TTC549 (cell line): Measurements from ENCODE around the gene CPB2.

Experiments used
- FAIRE-seq: peaks from 2 replicates; lab custom pipeline; 2012; peaks lifted over from hg19 to GRCh38; lab: Jason Lieb, UNC

The CPB2 gene, protein sequence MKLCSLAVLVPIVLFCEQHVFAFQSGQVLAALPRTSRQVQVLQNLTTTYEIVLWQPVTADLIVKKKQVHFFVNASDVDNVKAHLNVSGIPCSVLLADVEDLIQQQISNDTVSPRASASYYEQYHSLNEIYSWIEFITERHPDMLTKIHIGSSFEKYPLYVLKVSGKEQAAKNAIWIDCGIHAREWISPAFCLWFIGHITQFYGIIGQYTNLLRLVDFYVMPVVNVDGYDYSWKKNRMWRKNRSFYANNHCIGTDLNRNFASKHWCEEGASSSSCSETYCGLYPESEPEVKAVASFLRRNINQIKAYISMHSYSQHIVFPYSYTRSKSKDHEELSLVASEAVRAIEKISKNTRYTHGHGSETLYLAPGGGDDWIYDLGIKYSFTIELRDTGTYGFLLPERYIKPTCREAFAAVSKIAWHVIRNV

DNA sequence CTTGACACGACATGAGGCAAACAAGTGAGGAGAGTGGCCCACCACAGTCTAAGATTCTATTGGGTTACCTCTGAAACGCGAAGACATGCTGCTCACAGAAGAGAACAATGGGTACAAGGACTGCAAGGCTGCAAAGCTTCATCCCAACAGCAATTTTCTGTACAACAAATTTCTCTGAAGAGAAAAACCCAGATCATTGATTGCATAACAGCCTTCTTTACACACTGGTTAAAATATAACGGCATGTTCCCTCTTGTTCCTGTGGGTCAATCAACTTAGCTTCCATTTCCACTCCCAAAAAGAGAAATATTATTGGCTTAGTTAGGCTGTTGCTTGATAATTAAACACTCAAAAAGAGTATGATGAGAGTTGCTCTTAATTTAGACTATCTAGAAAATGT is at the start of gene CPB2:
Gene CPB2, minus strand, starts transcription at position 166 of the 400 bp plus-strand sequence. Its CDS starts 24 bp downstream, at position 142.
- FAIRE-seq: no peak

DNA sequence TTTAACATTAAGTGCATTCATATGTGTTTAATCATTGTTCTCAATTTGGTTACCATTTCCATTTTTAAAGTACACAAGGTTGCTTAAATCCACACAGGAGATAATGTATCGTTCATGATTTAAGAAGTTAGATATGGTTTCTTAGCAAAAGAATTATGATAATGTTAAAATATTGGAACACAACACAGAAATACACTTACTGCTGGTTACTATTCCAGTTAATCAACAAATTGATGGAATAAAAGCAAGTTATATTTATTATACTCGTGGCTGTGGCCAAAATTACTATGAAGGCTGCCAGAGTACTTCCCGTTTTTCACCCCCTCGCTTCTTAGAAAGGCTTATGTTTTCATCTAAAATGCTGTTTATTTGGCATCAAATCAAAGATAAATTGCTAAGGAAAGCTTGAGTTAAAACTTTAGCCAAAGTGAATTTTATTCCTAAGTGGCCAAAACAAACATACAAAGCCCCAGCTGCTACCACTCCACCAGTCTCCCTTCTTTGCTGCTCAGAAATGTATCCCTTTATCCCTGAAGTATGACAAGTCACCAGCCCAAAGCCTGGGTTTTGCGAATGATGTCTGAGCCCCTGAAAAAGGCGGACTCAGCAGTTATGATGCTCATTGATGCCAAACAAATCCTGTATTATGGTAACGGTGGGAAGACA is 49.4 kb upstream of the CPB2 start:
- no peak for FAIRE-seq

DNA sequence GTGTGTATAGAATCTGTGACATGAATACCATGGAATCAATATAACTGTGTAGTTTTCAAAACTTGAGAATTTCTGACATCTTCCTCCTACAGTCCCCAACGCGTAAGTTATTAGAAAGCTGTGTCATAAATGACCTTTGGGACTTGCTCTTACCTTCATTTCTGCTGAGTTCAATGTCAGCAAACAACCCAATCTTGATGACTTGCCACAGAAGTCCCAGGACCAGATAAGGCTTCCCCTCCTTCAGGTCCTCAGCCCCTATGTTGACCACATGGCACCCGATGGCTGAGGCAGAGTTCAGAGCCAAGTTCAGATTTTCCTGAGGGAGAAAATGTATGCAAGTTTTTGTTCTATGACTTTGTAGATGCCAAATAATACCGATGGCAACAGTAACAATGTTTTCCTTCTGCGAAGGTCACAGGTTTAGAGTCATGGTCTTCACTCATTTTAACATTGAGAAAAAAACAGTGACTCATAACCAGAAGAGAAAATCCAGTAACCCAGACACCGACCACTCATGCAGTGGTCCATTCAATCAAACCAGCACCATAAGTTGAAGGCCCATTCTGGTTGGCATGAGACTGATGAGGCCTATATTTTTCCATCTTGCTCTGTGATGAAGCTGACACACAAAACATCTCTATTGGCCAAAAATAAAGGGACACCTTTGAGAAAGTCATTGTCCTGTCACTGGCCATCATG is 47.9 kb upstream of the CPB2 start:
- no peak for FAIRE-seq

DNA sequence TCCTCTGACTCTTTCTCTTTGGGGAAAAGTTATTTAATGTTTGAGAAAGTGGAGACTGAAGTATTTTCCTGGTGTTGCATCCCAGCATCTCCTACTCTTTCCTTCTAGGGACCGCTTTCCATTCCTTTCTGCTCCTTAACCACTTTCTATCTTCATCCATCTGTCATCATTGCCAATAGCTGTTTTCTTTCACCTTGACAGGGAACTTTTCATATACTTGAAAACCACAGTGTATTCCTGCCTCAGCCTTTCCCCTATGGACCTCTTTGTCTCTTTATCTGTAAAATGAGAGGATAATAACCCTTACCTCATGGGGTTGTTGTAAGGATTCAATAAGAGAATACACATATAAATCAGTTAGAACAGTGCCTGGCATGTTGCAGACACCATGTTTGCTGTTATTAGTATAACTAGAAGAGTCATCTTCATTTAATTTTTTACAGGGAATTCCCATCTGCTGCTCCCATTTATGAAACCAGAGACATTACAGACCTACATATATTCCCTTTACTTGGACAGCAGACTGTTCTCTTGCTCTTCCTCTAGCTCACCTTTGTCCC is 45.4 kb upstream of the CPB2 start:
- no peak for FAIRE-seq

DNA sequence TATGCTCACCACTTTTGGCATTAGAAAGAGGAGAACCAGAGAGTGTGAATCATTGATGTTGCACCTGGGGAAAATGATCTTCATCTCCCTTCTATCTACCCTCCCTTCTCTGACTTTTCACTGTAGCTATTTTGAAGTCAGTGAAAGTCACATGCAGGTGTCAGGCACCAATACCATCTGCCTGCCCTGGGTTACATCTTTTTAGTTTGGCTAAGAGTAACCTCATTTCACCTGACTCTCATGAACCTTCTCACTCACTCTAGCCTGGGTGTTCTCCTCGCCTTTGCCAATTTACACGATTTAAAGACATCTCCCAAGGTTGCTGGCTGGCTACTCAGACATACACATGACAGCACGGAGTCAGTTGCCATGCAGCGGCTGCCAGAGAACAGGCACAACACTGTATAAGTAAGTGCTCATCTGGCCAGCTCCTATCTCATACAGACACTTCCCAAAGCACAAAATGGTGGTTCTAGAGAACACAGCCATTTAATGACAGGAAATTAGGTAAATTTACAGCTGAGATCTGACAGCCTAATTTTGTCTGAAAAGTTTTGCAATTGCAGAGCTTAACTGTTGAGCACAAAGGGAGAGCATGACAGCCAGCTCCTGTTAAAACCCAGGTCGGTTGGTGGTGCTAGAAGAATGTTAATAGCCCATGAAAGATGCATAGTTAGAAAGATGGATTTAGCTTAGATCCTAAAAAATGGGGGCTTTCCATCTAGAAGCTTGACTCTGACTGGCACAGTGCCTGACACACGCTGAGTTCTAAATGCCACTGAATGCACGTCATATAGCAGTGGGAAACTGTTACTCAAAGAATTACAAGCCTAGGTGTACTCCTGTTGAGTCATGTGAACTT is 44.7 kb upstream of the CPB2 start:
- FAIRE-seq: no peak

DNA sequence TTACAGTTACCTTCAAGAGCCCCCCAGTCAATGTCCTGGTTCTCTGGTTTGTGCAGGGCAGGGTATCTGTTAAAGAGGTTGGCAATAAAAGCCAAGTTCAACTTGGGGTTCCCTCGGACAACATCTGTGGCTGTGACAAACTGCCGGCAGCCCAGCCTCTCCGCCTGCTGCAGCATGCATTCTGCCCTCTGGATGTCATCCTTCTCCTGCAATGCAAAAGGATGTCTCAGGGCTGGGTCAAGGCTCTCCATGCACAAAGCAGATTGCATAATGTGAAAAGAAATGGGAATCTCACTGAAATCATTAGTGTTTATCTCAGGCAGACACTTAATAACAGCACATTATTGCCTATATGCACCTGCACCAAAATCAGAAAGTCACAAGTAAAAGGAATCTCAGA is 42.1 kb upstream of the CPB2 start:
- no peak for FAIRE-seq

DNA sequence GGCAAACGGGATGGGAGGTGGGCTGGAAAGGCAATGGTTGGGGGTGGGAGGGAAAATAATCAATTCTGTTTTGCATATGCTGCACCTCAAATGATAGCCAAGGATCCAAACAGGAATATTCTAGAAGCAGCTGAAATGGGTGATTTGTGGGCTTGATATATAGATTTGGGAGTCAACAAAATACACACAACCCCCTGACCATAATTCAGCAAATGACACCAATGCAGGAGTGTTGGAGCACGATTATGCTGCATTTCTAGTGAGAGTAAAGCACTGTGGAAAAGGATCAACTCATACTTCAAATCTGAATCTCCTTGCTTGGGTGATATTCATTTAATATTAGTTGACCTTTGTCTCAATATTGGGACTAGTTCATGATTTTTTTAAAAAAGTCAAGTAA is 41.1 kb upstream of the CPB2 start:
- no peak for FAIRE-seq

DNA sequence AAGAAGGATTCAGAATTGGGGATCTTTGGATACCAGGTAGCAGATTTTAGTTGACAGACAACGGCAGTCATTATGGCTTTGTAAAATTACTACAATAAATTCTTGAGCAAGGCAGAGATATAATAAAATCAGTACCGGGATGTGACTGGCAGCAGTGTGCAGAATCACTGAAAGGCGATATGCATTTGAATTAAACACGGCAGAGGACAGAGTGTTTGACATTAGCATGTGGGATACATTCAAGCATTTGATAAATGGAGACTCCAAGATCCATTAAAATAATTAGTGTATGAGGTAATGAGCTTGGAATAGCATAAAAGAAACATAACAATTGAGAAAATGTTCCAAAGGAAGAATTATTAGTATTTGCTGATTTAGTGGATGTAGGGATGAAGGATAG is 40.3 kb upstream of the CPB2 start:
- FAIRE-seq: no peak

DNA sequence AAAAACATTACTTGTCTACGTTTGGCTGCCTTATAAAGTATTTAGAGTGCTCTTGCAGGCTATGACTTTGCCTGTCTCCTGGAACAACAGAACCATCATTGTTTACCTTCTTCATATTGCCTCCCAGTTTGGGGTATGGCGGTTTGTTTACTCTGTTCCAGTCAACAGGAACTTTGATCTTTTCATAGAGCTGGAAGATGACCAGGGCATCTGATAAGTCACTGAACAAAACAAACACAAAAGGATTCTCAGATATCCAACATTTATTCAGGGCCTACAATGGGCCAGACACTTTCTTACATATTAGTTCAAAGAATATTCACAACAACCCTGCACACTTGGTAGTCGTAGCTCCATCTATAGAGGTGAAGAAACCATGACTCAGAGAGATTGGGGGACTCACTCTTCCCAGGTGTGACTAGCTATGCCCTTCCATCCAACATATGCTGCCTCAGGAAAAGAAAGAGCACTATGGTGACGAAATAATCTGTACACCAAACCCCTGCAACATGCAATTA is 38.4 kb upstream of the CPB2 start:
- no peak for FAIRE-seq

DNA sequence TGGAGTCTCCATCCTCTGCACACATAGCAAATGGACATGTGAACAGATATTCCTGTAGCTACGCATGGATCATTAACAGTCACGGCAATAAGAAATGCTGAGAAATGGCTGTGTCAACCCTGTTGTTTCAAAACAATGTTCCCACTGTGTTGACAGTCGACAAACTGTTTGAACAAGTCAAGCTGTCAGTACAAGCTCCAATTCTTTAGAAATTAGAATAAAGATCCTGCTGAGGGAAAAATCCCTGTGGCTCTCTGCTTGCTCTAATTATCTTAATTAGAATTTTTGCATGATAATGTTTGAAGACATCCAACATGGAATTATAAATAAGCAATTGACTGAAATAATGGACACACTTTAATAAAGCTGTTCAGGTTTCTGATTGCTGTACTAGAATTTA is 37.9 kb upstream of the CPB2 start:
- FAIRE-seq: no peak

DNA sequence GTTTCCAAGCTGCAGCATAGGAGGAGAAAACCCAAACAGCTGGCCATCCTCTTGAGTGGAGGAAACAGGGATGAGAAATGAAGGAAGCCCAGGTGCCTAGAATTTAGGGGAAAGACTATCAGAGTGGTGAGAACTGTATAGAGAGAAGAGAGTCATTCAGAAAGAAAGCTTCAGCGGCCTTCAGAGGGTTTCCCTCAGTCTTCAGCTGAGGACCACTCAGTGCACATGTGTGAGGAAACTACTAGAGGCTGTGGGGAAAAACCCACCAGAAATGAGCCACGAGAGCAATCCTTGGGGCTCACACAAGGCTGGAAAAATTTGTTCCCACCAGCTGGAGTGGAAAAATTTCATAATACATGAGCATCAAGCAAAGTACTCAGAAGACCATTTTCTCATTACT is 35.2 kb upstream of the CPB2 start:
- FAIRE-seq: no peak

DNA sequence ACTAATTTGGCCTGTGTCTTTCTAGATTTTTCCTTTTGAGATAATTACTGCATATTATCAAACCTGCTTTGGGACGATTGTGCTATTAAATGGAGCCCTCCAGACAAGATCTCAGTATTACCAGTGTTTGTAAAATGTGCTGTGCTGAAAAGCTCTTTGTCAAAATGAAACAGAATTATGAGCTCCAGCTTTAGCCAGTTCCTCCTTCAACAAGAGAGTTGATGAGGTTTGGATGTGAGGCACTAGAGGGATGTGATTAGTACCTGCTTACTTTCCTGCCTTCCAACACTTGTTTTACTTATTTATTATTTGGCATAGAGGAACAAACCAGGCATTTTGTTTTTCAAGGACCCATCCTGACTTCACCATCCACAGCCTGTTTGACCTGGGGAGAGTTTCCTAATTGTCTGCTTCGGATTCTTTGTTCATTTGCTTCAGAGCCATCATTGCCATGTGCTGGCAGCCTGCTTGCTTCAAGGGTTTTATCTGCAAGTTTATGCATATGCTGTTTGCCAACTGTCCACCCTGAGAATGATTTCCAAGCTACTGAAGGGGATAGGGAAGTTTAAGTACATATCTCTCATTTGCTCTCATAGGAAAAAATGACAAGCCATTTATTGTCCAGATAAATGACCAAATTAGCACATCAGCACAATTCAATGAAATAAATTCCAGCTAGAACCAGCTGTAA is 32.9 kb upstream of the CPB2 start:
- no peak for FAIRE-seq

DNA sequence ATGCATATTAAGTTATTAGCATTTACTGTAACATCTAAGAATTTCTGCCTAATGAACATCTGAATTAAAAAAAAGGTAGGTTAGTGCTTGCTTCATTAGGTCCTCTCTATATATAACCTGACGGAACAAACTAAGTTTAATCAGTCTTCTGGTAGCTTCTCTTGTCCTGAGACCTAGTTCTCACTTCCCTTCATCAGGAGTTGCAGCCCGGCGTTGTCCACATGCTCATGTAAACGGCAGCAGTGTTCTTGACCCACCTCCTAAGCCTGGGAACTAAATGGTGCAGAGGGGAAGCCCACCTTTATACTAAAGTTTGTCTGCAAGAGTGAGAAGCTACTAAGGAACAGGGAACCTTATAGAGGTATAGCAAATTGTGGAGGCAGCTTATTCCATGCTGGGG is 31.9 kb upstream of the CPB2 start:
- no peak for FAIRE-seq

DNA sequence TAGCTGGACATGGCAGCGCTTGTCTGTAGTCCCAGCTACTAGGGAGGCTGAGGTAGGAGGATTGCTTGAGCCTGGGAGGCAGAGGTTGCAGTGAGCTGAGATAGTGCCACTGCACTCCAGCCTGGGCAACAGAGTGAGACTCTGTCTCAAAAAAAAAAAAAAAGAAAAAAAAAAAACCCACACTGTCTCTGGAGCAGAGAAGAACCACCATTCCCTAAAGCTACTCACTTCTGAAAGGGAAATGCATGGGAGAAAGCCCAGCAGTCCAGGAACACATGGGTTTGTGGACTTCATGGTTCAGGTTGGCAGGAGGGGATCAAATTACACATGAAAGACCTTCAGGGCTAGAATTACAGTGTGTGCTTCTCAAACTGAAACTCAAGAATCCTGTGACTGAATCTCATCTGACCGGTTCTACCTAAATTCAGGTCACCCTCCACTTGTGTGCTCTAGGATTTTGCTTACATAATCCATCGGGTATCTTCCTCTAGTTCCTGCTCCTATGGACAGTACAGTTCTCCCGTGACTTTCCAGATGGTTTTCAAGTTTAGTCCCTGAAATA is 30.2 kb upstream of the CPB2 start:
- FAIRE-seq: no peak

DNA sequence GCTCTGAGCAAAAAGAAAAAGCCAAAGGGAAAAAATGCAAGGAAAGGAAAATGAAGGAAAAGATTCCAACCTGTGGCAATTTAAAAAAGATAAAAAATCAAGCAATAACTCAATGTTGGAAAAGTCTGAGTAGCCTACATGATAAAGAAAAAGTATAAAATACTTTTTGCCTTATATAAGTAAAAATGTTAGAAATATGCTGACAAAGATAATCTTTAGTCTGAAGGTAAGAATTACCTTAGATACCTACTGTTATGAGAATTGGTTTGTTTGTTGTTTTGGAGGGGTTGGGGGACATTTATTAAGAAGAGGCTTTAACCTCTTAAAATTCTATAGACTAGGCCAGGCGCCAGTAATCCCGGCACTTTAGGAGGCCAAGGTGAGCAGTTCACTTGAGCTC is 29.7 kb upstream of the CPB2 start:
- FAIRE-seq: no peak

DNA sequence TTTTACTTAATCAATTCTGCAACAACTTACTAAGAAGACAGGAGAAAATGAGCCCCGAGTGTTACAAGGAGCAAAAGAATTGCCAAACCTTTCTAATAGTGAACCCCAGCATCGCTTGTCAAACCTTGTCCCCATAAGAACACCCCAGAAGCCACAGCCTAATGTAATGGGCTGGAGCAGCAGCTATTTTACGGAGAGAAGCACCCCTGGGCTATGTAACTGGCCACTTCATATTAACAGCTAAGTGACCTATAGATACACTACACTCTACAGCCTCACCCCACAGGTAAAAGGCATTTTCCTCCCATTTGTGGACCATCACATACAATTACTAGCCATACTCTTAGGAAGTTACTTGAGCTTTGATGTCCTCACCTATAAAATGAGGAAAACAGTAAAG is 27.3 kb upstream of the CPB2 start:
- no peak for FAIRE-seq

DNA sequence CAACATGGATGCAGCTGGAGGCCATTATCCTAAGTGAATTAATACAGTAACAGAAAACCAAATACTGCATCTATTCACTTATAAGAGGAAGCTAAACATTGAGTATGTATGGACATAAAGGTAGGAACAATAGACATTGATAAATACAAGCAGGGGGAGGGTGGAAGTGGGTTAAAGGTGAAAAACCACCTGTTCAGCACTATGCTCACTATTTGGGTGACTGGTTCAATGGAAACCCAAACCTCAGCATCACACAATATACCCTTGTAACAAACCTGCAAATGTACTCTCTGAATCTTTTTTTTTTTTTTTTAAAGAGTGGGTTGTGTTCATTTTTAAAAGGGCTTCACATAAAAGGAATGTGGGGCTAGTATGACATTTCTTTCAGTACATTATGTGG is 26.9 kb upstream of the CPB2 start:
- FAIRE-seq: no peak

DNA sequence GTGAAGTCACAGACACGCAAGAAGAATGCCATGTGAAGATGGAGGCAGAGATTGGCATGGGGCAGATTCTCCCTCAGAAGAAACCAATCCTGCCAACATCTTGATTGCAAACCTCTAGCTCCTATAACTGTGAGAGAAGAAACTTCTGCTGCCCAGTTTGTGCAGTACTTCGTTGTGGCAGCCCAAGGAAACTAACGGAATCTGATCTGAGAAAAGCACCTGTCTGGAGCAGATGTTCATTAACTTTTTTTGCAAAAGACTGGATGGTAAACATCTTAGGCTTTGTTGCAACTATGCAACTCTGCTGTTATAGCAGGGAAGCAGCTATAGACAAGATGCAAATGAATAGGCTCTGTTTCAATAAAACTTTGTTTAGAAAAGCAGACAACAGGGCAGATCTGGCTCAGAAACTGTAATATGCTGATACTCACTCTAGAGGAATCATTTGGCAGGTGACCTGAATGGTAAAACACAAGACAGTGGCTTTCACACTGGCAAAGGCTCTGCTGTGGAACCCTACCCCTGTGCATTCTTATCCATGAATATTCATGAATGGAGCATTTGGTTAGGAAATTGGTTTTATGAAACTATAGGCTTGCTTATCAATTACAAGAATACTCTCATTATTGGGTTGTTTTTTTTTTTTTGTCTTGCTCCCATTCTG is 25.3 kb upstream of the CPB2 start:
- no peak for FAIRE-seq

DNA sequence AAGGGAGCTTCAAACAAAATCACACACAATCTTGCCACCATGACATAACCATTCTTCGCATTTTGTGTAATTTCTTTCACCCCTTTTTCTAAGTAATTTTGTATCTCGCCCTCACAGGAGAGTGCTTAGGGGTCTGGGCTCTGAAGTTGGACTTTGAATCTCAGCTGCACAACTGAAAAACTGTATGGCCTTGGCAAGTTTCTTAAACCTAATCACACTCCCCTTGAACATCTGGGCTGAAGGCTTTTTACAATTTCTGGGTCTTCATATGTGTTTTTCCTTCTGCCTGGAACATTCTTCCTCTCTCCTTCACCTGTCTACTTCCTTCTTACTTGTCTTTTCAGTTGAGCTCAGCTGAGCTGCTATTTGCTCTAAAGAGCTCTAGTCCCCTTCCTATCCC is 24.3 kb upstream of the CPB2 start:
- no peak for FAIRE-seq

DNA sequence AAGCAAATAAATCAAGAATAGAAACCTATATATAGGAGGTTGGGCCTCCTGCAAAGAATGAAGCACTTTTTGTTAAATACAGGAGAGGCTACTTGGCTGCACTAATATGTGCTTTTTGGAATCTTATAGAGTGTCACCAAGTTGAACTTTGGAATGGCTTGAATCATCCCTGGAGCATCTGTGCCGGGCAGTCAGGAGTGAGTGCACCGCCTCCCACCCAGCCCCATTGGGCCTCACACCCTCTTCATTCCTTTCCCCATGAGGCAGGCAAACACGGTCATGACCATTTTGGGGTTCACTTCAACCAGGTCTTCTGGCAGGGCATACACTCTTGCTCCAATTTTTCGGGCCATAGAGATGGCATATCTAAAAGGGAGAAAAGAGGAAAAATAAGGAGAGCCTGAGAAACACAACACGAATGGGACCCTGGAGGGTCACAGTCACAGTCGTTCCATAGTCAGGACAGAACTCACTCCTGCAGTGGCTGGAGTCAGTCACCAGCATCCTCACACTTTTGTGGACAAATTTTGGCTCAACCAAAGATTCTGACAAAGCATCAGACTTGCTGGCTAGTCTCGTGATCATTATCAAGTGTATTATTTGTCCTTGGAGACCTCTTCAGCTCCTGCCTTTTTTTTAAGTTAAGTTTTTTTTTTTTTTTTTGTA is 22.7 kb upstream of the CPB2 start:
- no peak for FAIRE-seq
